Measurements from ENCODE around the gene MYOCOS. TPM values are rescaled to one million over a fixed set of nuclear protein-coding genes. Genes with fewer than 3 reads are reported as not detected.

MYOCOS gene
- total and polyA plus RNA-seq, 12 donors, result not detected

Other genes with a start within 250 kb of the MYOCOS start
- gene PRRC2C, start 136.7 kb upstream of the MYOCOS start, total RNA-seq, result 10 to 100 TPM; 47.6 to 77.2 (median 60.0) TPM
- 10 to 100 TPM; 15.1 to 46.8 TPM for gene PRRC2C, start 136.7 kb upstream of the MYOCOS start, polyA plus RNA-seq
- 1 to 10 TPM in 9 of 10 donors, under 1 TPM in 1; 0.93 to 7.5 (median 2.7) TPM for gene MYOC, start 30.4 kb downstream of the MYOCOS start, total RNA-seq
- gene MYOC, start 30.4 kb downstream of the MYOCOS start, polyA plus RNA-seq, result 1 to 10 TPM in 1 of 2 donors, under 1 TPM in 1; 0.80 to 3.7 TPM
- 10 to 100 TPM in 5 of 10 donors, 1 to 10 TPM in 5; 6.6 to 12.5 (median 9.2) TPM for gene VAMP4, start 119.8 kb downstream of the MYOCOS start, total RNA-seq
- gene VAMP4, start 119.8 kb downstream of the MYOCOS start, polyA plus RNA-seq, result 1 to 10 TPM; 4.1 to 6.1 TPM
- gene METTL13, start 159.4 kb downstream of the MYOCOS start, total RNA-seq, result 10 to 100 TPM; 12.9 to 20.2 (median 16.5) TPM
- 10 to 100 TPM in 1 of 2 donors, 1 to 10 TPM in 1; 3.2 to 18.9 TPM for gene METTL13, start 159.4 kb downstream of the MYOCOS start, polyA plus RNA-seq
- gene DNM3, start 219.3 kb downstream of the MYOCOS start, total RNA-seq, result 1 to 10 TPM in 9 of 10 donors, under 1 TPM in 1; 0.77 to 2.8 (median 2.2) TPM
- 1 to 10 TPM in 1 of 2 donors, under 1 TPM in 1; 0.78 to 2.7 TPM for gene DNM3, start 219.3 kb downstream of the MYOCOS start, polyA plus RNA-seq

Measured in heart right ventricle (tissue), 12 donors.